ENCODE data around the gene ARFIP1.

DNA sequence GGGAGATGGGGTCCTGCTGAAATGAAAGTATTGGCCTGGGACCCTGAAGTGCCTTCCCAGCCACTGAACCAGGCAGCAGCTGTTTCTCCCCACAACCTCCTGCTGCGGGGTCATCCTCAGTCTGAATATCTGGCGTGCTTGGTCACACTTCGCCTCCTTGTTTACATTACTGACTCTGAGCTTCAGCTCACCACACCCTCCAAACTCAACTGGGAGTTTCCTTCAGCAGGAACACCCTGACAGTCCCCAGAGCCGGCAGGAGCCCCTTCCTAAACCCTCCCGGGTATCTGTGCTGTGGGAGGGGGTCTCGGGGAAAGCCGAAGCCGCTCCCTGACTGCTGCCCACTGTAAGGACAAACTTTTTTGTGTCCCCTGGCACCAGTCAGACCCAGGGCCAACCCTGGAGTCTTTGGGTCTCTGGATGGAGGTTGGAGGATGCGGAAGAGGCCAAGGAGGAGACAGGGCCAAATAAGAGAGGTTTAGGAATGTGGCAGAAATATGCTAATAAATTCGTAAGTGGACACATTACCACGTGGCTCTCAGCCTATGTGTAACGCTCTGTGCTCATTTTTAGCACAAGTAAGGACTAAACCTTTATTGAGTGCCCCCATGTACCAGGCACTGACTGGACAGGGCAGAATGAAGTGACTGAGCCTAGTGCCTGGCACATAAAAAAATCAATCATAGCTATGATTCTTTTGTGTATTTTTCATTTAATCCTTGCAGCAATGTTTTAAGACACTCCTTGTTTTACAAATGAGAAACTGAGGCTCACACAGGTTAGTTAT lies 177.1 kb downstream of the ARFIP1 start:
- no peak for TF ChIP-seq SUZ12 (IDR thresholded peaks at IDR 0.05; ENCODE audit: low read length)
- TF ChIP-seq, protein P1, sequence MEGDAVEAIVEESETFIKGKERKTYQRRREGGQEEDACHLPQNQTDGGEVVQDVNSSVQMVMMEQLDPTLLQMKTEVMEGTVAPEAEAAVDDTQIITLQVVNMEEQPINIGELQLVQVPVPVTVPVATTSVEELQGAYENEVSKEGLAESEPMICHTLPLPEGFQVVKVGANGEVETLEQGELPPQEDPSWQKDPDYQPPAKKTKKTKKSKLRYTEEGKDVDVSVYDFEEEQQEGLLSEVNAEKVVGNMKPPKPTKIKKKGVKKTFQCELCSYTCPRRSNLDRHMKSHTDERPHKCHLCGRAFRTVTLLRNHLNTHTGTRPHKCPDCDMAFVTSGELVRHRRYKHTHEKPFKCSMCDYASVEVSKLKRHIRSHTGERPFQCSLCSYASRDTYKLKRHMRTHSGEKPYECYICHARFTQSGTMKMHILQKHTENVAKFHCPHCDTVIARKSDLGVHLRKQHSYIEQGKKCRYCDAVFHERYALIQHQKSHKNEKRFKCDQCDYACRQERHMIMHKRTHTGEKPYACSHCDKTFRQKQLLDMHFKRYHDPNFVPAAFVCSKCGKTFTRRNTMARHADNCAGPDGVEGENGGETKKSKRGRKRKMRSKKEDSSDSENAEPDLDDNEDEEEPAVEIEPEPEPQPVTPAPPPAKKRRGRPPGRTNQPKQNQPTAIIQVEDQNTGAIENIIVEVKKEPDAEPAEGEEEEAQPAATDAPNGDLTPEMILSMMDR (IDR thresholded peaks at IDR 0.05; ENCODE audit: control extremely low read depth in 1 of 3, insufficient read depth in 1 of 3, low read depth in 1 of 3, low read length in 3 of 3), result no peak
- no peak for TF ChIP-seq NRF1 (IDR thresholded peaks at IDR 0.05; ENCODE audit: low read depth, low read length)
- TF ChIP-seq, protein P2, sequence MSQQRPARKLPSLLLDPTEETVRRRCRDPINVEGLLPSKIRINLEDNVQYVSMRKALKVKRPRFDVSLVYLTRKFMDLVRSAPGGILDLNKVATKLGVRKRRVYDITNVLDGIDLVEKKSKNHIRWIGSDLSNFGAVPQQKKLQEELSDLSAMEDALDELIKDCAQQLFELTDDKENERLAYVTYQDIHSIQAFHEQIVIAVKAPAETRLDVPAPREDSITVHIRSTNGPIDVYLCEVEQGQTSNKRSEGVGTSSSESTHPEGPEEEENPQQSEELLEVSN (IDR thresholded peaks at IDR 0.05), result no peak
- TF ChIP-seq EP300 (IDR thresholded peaks at IDR 0.05; ENCODE audit: borderline replicate concordance in 1 of 2, low read depth in 2 of 2, low read length in 2 of 2), result no peak
- no peak for TF ChIP-seq POLR2A (IDR thresholded peaks at IDR 0.05; ENCODE audit: control extremely low read depth in 1 of 2, low read depth in 2 of 2, low read length in 2 of 2)
- TF ChIP-seq TAF1 (IDR thresholded peaks at IDR 0.05; ENCODE audit: low read depth, low read length), result no peak
- no peak for TF ChIP-seq JUN (IDR thresholded peaks at IDR 0.05; ENCODE audit: low read depth, low read length)
